GM18868 (cell line): ENCODE results near the gene HSD3B7.
"Not testable (repeated sequence)": the region's sequence is repeated elsewhere in the genome, so short reads cannot be mapped to it uniquely, and the experiment has no call there.

Experiments used
- ATAC-seq: cut with Tn5 transposase; IDR thresholded peaks from one replicate; pipeline ENCODE4 v1.9.1; 2021; ENCODE audit warnings: mild to moderate bottlenecking, moderate library complexity; ENCODE audit not compliant: unreplicated experiment

HSD3B7 gene

DNA sequence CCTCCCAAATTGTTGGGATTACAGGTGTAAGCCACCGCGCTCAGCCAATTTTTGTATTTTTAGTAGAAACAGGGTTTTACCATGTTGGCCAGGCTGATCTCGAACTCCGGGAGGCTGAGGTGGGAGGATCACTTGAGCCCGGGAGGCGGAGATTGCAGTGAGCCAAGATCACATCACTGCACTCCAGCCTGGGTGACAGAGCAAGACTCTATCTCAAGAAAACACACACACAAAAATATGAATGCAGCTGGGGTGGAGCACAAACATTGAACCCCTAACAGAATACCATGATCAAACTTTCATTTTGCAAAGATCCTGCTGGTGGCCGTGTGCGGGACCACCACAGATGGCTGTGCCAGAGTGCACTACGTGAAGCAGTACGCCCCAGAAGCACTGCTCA lies 32.7 kb downstream of the HSD3B7 start:
- ATAC-seq = not testable (repeated sequence)

DNA sequence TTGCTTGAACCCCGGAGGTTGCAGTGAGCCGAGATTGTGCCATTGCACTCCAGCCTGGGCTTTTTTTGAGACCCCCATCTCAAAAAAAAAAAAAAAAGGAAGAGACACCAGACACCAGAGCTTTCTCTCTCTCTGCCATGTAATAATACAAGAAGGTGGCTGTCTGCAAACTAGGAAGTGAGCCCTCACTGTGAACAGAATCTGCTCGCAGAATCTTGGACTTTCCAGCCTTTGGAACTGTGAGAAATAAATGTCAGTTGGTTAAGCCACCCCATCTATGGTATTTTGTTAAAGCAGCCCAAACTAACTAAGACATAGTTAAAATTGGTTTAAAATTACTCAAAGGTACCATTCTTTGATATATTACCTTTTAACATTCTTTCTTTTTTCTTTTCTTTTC lies 35.5 kb downstream of the HSD3B7 start:
- ATAC-seq = no peak

DNA sequence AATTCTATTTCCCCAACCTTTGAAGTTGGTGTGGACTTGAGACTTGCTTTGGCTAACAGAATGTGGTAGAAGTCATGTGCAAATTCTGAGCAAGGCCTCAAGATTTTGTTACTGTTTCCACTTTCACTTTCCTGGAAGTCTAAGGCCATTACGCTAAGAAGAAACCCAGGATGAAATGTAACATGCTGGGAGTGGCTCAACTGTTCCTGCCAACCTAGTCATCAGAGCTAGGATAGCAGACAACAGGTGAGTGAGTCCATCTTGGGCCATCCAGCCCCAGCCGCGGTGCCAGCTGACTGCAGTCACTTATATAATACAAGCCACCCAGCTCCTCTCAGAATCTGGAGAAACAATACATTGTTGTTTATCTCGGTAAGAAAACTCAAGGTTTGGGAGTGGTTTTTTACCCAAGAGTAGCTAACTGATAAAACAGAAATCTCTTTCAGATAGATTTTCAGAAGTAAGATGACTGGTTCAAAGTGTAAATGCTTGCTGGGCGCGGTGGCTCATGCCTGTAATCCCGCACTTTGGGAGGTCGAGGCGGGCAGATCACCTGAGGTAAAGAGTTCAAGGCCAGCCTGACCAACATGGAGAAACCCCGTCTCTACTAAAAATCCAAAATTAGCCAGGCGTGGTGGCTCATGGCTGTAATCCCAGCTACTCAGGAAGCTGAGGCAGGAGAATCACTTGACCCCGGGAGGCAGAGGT lies 37.7 kb downstream of the HSD3B7 start:
- ATAC-seq = no peak

DNA sequence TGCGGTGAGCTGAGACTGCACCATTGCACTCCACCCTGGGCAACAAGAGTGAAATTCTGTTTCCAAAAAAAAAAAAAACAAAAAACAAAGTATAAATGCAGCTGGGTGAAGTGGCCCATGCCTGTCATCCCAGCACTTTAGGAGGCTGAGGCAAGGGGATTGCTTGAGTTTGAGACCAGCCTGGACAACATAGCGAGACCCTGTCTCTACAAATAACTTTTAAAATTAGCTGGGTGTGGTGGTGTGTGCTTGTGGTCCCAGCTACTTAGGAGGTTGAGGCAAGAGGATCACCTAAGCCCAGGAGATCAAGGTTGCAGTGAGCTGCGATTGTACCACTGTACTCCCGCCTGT lies 38.2 kb downstream of the HSD3B7 start:
- no peak for ATAC-seq

DNA sequence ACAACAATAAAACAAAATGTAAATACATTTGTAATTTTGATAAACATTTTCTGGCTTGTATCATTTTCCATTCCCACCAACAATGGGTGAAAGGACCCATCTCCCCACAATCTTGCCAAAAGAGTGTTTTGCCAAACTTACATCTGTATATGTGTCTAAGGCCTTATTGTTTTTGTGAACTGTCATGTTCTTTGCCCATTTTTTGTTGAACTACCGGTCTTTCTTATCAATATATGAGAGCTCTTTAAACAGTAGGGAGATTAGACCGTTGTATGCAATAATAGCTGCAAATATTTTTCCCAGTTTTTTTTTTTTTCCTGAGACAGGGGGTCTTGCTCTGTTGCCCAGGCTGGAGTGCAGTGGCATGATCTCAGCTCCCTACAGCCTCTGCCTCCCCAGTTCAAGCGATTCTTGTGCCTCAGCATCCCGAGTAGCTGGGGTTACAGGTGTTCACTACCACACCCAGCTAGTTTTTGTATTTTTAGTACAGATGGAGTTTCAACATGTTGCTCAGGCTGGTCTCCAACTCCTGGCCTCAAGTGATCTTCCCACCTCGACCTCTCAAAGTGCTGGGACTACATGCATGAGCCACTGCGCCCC lies 38.7 kb downstream of the HSD3B7 start:
- ATAC-seq = no peak

DNA sequence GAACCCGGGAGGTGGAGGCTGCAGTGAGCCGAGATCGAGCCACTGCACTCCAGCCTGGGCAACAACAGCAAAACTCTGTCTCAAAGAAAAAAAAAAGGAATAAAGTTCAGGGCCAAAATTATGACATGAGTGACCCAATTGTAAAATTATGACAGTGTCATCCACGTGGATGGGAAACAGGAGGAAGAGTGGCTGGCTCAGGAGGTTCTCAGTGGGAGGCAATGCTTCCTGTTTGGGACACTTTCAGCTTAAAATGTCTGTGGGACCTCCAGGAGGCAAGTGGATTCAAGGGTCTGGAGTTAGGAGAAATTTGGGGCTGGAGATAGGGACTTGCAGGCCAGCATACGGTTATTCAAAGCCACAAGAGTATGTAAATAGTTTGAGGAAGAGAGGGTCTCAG lies 40.3 kb downstream of the HSD3B7 start:
- ATAC-seq = no peak

DNA sequence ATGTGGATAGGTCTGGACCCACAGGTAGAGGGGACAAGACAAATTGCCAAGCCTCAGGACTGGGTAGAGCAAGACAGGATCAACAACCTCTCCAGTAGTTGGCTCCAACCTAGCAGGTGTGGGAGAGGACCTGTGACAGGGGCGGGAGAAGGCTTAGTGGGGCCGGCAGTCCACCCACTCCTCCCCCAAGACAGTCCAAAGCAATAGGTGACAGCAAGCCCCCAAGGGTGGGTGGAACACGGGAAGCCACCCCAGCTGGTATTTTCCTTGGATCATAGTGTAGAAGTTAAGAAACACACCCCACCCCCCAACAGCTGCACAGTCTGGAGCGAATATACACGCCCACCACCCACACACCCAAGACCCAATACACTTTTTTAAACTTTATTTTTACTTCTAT lies 44.3 kb downstream of the HSD3B7 start:
- ATAC-seq = no peak

DNA sequence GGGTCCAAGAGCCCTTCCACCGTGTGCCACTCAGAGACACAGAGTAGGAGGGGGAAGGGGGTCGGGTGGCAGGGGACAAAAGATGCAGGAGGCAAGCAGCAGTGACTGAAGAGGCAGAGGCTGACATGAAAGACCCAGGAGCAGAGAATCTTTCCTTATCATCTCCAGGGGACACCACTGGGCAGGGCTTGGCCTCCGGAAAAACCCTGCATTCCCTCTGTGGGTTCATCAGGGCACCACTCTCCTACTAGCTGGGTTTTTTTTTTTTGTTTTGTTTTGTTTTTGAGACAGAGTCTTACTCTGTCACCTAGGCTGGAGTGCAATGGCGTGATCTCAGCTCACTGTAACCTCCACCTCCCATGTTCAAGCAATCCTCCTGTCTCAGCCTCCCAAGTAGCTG lies 46.3 kb downstream of the HSD3B7 start:
- no peak for ATAC-seq

DNA sequence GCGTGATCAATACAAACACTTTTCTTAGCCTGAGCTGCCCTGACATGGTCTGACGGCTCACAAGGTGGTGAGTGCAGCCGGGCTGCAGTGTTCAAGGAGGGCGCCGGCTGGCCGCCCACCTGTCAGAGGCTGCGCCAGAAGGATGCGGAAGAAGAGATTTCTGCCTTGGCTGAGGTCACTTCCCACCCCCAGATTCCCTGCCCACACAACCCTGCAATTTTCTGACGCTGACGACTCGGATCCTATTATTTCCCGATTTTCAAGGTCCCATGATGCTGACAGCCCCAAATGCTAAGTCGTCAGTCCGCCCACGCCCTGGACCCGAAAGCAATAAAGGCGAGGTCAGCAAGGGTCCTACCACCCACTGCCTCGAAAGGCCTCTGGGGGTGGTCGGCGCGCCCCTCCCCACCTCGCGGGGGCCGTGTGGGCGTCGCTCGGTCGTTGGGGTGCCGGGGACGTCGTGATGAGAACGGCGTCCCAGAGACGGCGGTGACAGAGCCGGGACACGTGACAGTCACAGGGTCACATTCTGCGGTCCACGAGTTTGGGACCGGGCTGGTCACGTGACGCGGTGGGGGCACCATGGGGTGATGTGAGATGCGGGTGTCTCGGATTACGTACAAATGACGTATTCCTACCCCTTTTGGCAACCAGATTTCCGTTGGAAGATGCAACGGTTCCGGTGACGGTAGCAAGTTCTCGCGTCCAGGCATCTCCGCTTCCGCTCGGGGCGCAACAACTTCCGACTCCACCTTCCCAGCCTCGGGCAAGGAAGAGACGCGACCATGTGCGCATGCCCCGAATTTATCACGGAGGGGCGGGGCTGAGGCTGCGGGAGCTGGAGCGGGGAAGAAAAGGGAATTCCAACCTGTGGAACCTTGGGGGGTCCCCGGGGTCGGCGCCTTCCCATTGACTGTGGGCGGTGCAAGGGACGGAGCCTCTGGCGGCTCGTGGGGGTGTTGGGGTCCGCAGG lies 48.0 kb downstream of the HSD3B7 start, which contains the start of gene STX4:
STX4 (plus strand) TSS at position 823 of the 973 bp plus-strand sequence. CDS start 248 bp downstream, outside the sequence.
- ATAC-seq = peak; percentile 84

DNA sequence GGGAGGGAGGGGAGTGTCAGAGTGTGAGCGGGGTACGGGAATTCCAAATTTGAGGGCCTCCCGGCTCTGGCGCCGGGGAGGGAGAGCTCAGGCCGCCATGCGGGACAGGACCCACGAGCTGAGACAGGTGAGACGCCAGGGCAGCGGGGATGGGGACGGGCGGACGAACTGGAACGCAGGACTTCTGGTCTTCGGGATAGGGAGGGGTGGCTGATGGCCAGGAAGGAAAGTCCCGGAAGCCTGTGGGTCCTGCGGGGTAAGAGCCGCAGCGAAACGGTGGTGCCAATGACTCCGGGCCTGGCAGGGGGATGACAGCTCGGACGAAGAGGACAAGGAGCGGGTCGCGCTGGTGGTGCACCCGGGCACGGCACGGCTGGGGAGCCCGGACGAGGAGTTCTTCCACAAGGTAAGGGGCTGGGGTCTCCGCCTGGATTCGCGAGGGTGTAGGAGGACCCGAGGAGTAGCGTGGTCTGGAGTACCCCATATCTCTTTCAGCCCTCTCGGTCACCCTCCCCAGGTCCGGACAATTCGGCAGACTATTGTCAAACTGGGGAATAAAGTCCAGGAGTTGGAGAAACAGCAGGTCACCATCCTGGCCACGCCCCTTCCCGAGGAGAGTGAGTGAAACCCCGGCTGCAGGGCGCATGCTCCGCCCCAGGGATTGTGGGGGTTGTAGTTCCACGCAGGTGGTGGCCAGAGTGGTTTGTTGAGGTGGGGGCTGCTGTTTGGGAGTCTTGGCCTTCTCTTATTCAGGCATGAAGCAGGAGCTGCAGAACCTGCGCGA lies 48.9 kb downstream of the HSD3B7 start:
- ATAC-seq = peak; percentile 45

DNA sequence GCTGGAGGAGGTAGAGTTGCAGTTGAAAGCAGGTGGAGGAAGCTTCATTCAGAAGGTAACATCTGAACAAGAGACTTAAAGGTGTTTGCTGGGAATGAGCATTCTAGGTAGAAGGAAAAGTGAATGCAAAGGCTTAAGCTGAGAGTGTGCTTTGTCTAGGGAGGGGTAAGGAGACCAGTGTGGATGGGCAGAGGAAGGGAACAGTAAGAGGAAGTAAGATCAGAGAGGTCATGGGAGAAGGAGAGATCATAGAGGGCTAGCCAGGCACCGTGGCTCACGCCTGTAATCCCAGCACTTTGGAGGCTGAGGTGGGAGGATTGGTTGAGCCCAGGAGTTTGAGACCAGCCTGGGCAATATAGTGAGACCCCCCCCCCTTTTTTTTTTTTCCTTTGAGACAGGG lies 51.7 kb downstream of the HSD3B7 start:
- no peak for ATAC-seq
